IMR-90 (cell line): ENCODE results near the gene CERS5. TPM values are rescaled to one million over a fixed set of nuclear protein-coding genes. Genes with fewer than 3 reads are reported as not detected.

Source experiments
- ATAC-seq: fragments of 200-7000 bp; cut with Tn5 transposase; 2 replicates; pipeline ENCODE4 v1.9.1; 2020; ENCODE audit warnings: low read depth, mild to moderate bottlenecking, moderate library complexity
- BruUV-seq: library from RNA; stranded (reverse); fragments of 400-500 nt; replicated peaks from 2 replicates; lab custom pipeline; 2021; lab: Mats Ljungman, UMichigan
- CTCF ChIA-PET: fragments of 300-600 bp; formaldehyde crosslinking; extraction: SDS; loops from one replicate; lab custom pipeline; 2021; ENCODE audit warnings: antibody characterized with exemption; lab: Yijun Ruan, JAX
- POLR2A ChIA-PET: fragments of 300-600 bp; sonication (Branson Sonifier 250); formaldehyde crosslinking; loops from one replicate; lab custom pipeline; 2022; ENCODE audit warnings: antibody characterized with exemption; ENCODE audit not compliant: unreplicated experiment; lab: Charles Lee
- DNase-seq: peaks from one replicate; pipeline ENCODE4 v3.0.0; 2013
- H2AFZ ChIP-seq: replicated peaks from 2 replicates; pipeline ENCODE3; 2013; ENCODE audit warnings: low read length, mild to moderate bottlenecking; ENCODE audit not compliant: poor library complexity
- H2AK5ac ChIP-seq: 2 replicates; pipeline ENCODE4 v1.6.1; 2013; ENCODE audit warnings: low read depth, low read length, inconsistent platforms
- H2AK9ac ChIP-seq: replicated peaks from 2 replicates; pipeline ENCODE3; 2013; ENCODE audit warnings: mild to moderate bottlenecking, low read depth, low read length, moderate library complexity; ENCODE audit not compliant: poor library complexity
- H2BK120ac ChIP-seq: 2 replicates; pipeline ENCODE4 v1.6.1; 2013; ENCODE audit warnings: low read depth, low read length, inconsistent platforms
- H2BK15ac ChIP-seq: 3 replicates; pipeline ENCODE4 v1.6.1; 2013; ENCODE audit warnings: low read depth, low read length, inconsistent platforms
- H2BK20ac ChIP-seq: 2 replicates; pipeline ENCODE4 v1.6.1; 2013; ENCODE audit warnings: low read depth, mild to moderate bottlenecking, inconsistent platforms, low read length, moderate library complexity
- H2BK5ac ChIP-seq: 2 replicates; pipeline ENCODE4 v1.6.1; 2013; ENCODE audit warnings: mild to moderate bottlenecking, low read depth, low read length, inconsistent platforms; ENCODE audit not compliant: poor library complexity, severe bottlenecking
- H3K14ac ChIP-seq: replicated peaks from 2 replicates; pipeline ENCODE4 v1.6.1; 2013; ENCODE audit warnings: low read depth, low read length, inconsistent platforms
- H3K18ac ChIP-seq: 2 replicates; pipeline ENCODE4 v1.6.1; 2013; ENCODE audit warnings: low read depth, low read length, control low read depth
- H3K23ac ChIP-seq: 2 replicates; pipeline ENCODE4 v1.6.1; 2013; ENCODE audit warnings: low read depth, low read length, inconsistent platforms
- H3K27ac ChIP-seq: 2 replicates; pipeline ENCODE4 v1.5.1; 2013; ENCODE audit warnings: mild to moderate bottlenecking, control low read depth, low read length; ENCODE audit not compliant: insufficient read depth
- H3K27me3 ChIP-seq: 2 replicates; pipeline ENCODE4 v1.6.1; 2013; ENCODE audit warnings: low read length; ENCODE audit not compliant: control insufficient read depth, insufficient read depth
- H3K36me3 ChIP-seq: 2 replicates; pipeline ENCODE4 v1.6.1; 2013; ENCODE audit warnings: low read length, mixed read lengths; ENCODE audit not compliant: control insufficient read depth, insufficient read depth
- H3K4ac ChIP-seq: 2 replicates; pipeline ENCODE4 v1.6.1; 2013; ENCODE audit warnings: low read depth, low read length, inconsistent platforms
- H3K4me1 ChIP-seq: 2 replicates; pipeline ENCODE4 v1.6.1; 2013; ENCODE audit warnings: low read length, mixed read lengths; ENCODE audit not compliant: control insufficient read depth, insufficient read depth
- H3K4me2 ChIP-seq: 2 replicates; pipeline ENCODE4 v1.6.1; 2013; ENCODE audit warnings: low read depth, mild to moderate bottlenecking, control low read depth, low read length, moderate library complexity
- H3K4me3 ChIP-seq: 2 replicates; pipeline ENCODE4 v1.5.1; 2013; ENCODE audit warnings: low read depth, mild to moderate bottlenecking, control low read depth, low read length, moderate library complexity; ENCODE audit not compliant: insufficient read depth
- H3K56ac ChIP-seq: 2 replicates; pipeline ENCODE4 v1.6.1; 2013; ENCODE audit warnings: low read length, inconsistent platforms; ENCODE audit not compliant: insufficient read depth; ENCODE audit errors: extremely low read depth
- H3K79me1 ChIP-seq, 2 experiments: 2 replicates each; pipeline ENCODE4 v1.6.1; 2013; ENCODE audit warnings: low read length in 2 of 2, inconsistent platforms in 1 of 2, low read depth in 1 of 2
- H3K9ac ChIP-seq: 2 replicates; pipeline ENCODE4 v1.6.1; 2013; ENCODE audit warnings: low read depth, low read length, control low read depth
- H3K9me1 ChIP-seq: 2 replicates; pipeline ENCODE4 v1.6.1; 2013; ENCODE audit warnings: low read length, inconsistent platforms; ENCODE audit not compliant: insufficient read depth
- H3K9me3 ChIP-seq: 2 replicates; pipeline ENCODE4 v1.6.1; 2013; ENCODE audit warnings: low read length; ENCODE audit not compliant: control insufficient read depth, insufficient read depth
- H4K20me1 ChIP-seq: 2 replicates; pipeline ENCODE4 v1.6.1; 2013; ENCODE audit warnings: low read length, inconsistent platforms; ENCODE audit not compliant: insufficient read depth
- H4K5ac ChIP-seq: 2 replicates; pipeline ENCODE4 v1.6.1; 2013; ENCODE audit warnings: mild to moderate bottlenecking, low read depth, low read length, control low read depth
- H4K8ac ChIP-seq, 2 experiments: 2 replicates each; pipeline ENCODE4 v1.6.1; 2013; ENCODE audit warnings: low read depth in 2 of 2, low read length in 2 of 2, control low read depth in 1 of 2, inconsistent platforms in 1 of 2
- H4K91ac ChIP-seq: 2 replicates; pipeline ENCODE4 v1.6.1; 2013; ENCODE audit warnings: low read depth, low read length, inconsistent platforms; ENCODE audit not compliant: insufficient read depth
- BHLHE40 ChIP-seq: fragments of 150-350 bp; IDR thresholded peaks from 2 replicates; pipeline ENCODE4 v1.6.1; 2016; ENCODE audit warnings: mild to moderate bottlenecking, low read depth, low read length
- CEBPB ChIP-seq: IDR thresholded peaks from 2 replicates; pipeline ENCODE4 v1.6.1; 2012; ENCODE audit warnings: low read depth, low read length, improper control_type of control experiment
- CHD1 ChIP-seq: IDR thresholded peaks from 2 replicates; pipeline ENCODE4 v1.6.1; 2012; ENCODE audit warnings: low read depth, low read length, improper control_type of control experiment
- CTCF ChIP-seq: conservative IDR thresholded peaks from 2 replicates; pipeline ENCODE4 v1.5.1; 2012; ENCODE audit warnings: mild to moderate bottlenecking, low read depth, low read length, improper control_type of control experiment
- ELK1 ChIP-seq: fragments of 150-350 bp; IDR thresholded peaks from 2 replicates; pipeline ENCODE4 v1.6.1; 2016; ENCODE audit warnings: low read depth, mild to moderate bottlenecking, low read length, moderate library complexity, borderline replicate concordance
- FOS ChIP-seq: fragments of 150-350 bp; IDR thresholded peaks from 2 replicates; pipeline ENCODE4 v1.6.1; 2016; ENCODE audit warnings: low read depth, low read length
- MAFK ChIP-seq: IDR thresholded peaks from 2 replicates; pipeline ENCODE4 v1.6.1; 2012; ENCODE audit warnings: low read depth, low read length, improper control_type of control experiment
- MAZ ChIP-seq: IDR thresholded peaks from 2 replicates; pipeline ENCODE4 v1.6.1; 2012; ENCODE audit warnings: low read depth, mild to moderate bottlenecking, low read length, improper control_type of control experiment, moderate library complexity, borderline replicate concordance
- MXI1 ChIP-seq: IDR thresholded peaks from 2 replicates; pipeline ENCODE4 v1.6.1; 2012; ENCODE audit warnings: low read depth, mild to moderate bottlenecking, low read length, moderate library complexity, borderline replicate concordance
- NFE2L2 ChIP-seq: fragments of 150-350 bp; IDR thresholded peaks from 2 replicates; pipeline ENCODE4 v1.6.1; 2016; ENCODE audit warnings: low read depth, mild to moderate bottlenecking, low read length
- POLR2A ChIP-seq: IDR thresholded peaks from 2 replicates; pipeline ENCODE4 v1.6.1; 2012; ENCODE audit warnings: mild to moderate bottlenecking, low read depth, low read length
- RAD21 ChIP-seq: IDR thresholded peaks from 2 replicates; pipeline ENCODE4 v1.6.1; 2012; ENCODE audit warnings: low read length, improper control_type of control experiment
- RCOR1 ChIP-seq: IDR thresholded peaks from 2 replicates; pipeline ENCODE4 v1.6.1; 2012; ENCODE audit warnings: mild to moderate bottlenecking, low read length, improper control_type of control experiment; ENCODE audit not compliant: insufficient replicate concordance
- RFX5 ChIP-seq: IDR thresholded peaks from 2 replicates; pipeline ENCODE4 v1.8.0; 2012; ENCODE audit warnings: low read depth, mild to moderate bottlenecking, low read length, moderate library complexity
- SMC3 ChIP-seq: fragments of 150-350 bp; IDR thresholded peaks from 2 replicates; pipeline ENCODE4 v1.6.1; 2016; ENCODE audit warnings: low read depth, mild to moderate bottlenecking, antibody characterized with exemption, low read length, moderate library complexity
- USF2 ChIP-seq: fragments of 150-350 bp; IDR thresholded peaks from 2 replicates; pipeline ENCODE4 v1.6.1; 2017; ENCODE audit warnings: mild to moderate bottlenecking, antibody characterized with exemption, low read length, low read depth
- WGBS, 2 experiments: methylation state at CpG; one replicate each; pipeline versions ENCODE4 v1.1.5 to v1.1.7; 2013; ENCODE audit warnings: missing lambda C conversion rate in 2 of 2; ENCODE audit not compliant: insufficient read length in 1 of 2; ENCODE audit errors: extremely low coverage in 2 of 2; 5-methylcytosine and 5-hydroxymethylcytosine counted together
- dilution Hi-C: fragments of 300-500 bp; cut with HindIII; formaldehyde crosslinking; loops from one replicate; pipeline ENCODE4 v1.14.3; 2018; ENCODE audit warnings: low sequenced_read_pairs; ENCODE audit not compliant: unreplicated experiment
- in situ Hi-C: fragments of 300-500 bp; cut with MboI; formaldehyde crosslinking; loops from 3 replicates; pipeline ENCODE4 v1.14.3; 2019; ENCODE audit warnings: low sequenced_read_pairs, inconsistent platforms, mixed read lengths
- intact Hi-C: fragments of 100-400 bp; cut with micrococcal nuclease; formaldehyde crosslinking; loops from 2 replicates; pipeline ENCODE4 v1.10.0; 2022
- polyA plus RNA-seq, 3 experiments: library from polyadenylated mRNA; depleted of rRNA; stranded (reverse); fragments of >200 nt; gene quantifications; 2 replicates each; pipeline ENCODE4 v1.2.3, GENCODE V29; 2012; ENCODE audit warnings: low replicate concordance in 1 of 3
- total RNA-seq: library from RNA; depleted of rRNA; stranded (reverse); fragments of >200 nt; gene quantifications from 2 replicates; pipeline ENCODE4 v1.2.3, GENCODE V29; 2012

Gene CERS5
- total and polyA plus RNA-seq, 2 of the 4 experiments (the other 2 are of a cell fraction), result 40.3 to 60.3 TPM

- BruUV-seq, result no TSS peak
- no CpG with 5 or more reads among the region's 1 CpG for WGBS, 2 experiments
- no peak overlapping the region for H3K56ac ChIP-seq
These were observed 83.9 kb downstream of the CERS5 start for GRCh38 chr12:50083301-50083700.

More at GRCh38 chr12:50083301-50083700, 83.9 kb downstream of the CERS5 start:
- Histone ChIP-seq H3K4me3 (no peak overlapping the region), H4K20me1 (peaks cover 17% of the 10 kb centered on the region), H3K27me3 (no peaks in the 10 kb centered on the region), H2BK20ac (no peak overlapping the region), H4K91ac (no peak overlapping the region), H2AK5ac (no peak overlapping the region), H4K8ac (no peak overlapping the region), H3K9me3 (no peaks in the 10 kb centered on the region), H3K9me1 (no peaks in the 10 kb centered on the region), H3K9ac (no peak overlapping the region), H3K36me3 (peaks cover 9% of the 10 kb centered on the region), H2AK9ac (peak overlapping the region; percentile 23), H2BK15ac (no peak overlapping the region), H3K14ac (no peak overlapping the region), H3K23ac (no peak overlapping the region), H2BK120ac (no peak overlapping the region), H2BK5ac (no peak overlapping the region), H3K27ac (no peak overlapping the region), H3K4me1 (peaks cover 4% of the 10 kb centered on the region), H3K18ac (no peak overlapping the region), H3K4me2 (no peak overlapping the region), H3K4ac (no peak overlapping the region), H3K79me1 (peaks cover 4 to 31% of the 10 kb centered on the region in 2 experiments), H4K5ac (no peak overlapping the region), H2AFZ (no peak overlapping the region)
- ChIA-PET POLR2A (no interaction called here), CTCF (interaction anchor here (1.4 kb wide), 1 partner anchor 13 kb away, joined by 3 read pairs; no protein-coding TSS in a partner anchor)
- TF ChIP-seq CEBPB, result no peak
- no peak for TF ChIP-seq MAZ
- TF ChIP-seq CTCF, result no peak
- no peak for TF ChIP-seq ELK1
- no peak for TF ChIP-seq NFE2L2
- no peak for TF ChIP-seq RFX5
- TF ChIP-seq MXI1, result no peak
- TF ChIP-seq RAD21, result no peak
- no peak for TF ChIP-seq MAFK
- no peak for TF ChIP-seq USF2
- TF ChIP-seq FOS, result no peak
- no peak for TF ChIP-seq POLR2A
- TF ChIP-seq RCOR1, result no peak
- no peak for TF ChIP-seq BHLHE40
- TF ChIP-seq CHD1, result no peak
- no peak for TF ChIP-seq SMC3
- dilution Hi-C loops, result no loop called here
- intact Hi-C loops, result no loop called here
- DNase-seq (no peak), ATAC-seq (no peak)
- in situ Hi-C loops, result no loop called here
